Ascending aorta (tissue), 2 donors: ENCODE results near the gene KLHL22. TPM values are rescaled to one million over a fixed set of nuclear protein-coding genes. Genes with fewer than 3 reads are reported as not detected.

Experiments
- DNase-seq, 2 donors: peaks; one replicate each; pipeline ENCODE4 v3.0.0-alpha.2; 2019; ENCODE audit warnings: low spot score in 2 of 2
- H3K27ac ChIP-seq, 2 donors: fragments of 200-600 bp; sonication (generic); one replicate each; pipeline ENCODE4 v1.5.1; 2016 to 2017; ENCODE audit warnings: mild to moderate bottlenecking in 1 of 2
- H3K27me3 ChIP-seq: fragments of 200-600 bp; sonication (generic); one replicate; pipeline ENCODE4 v1.5.1; 2017
- H3K36me3 ChIP-seq, 2 donors: fragments of 200-600 bp; sonication (generic); one replicate each; pipeline ENCODE4 v1.5.1; 2016
- H3K4me1 ChIP-seq, 2 donors: fragments of 200-600 bp; sonication (generic); one replicate each; pipeline ENCODE4 v1.5.1; 2016 to 2017; ENCODE audit warnings: mild to moderate bottlenecking in 1 of 2
- H3K4me3 ChIP-seq, 2 donors: fragments of 200-600 bp; sonication (generic); one replicate each; pipeline ENCODE4 v1.5.1; 2016 to 2017; ENCODE audit warnings: mild to moderate bottlenecking in 1 of 2
- H3K9me3 ChIP-seq, 2 donors: fragments of 200-600 bp; sonication (generic); one replicate each; pipeline ENCODE4 v1.5.1; 2016
- intact Hi-C: fragments of 100-400 bp; cut with DNase I; formaldehyde crosslinking; loops from one replicate; pipeline ENCODE4 v1.15.1; 2023
- total RNA-seq: library from RNA; depleted of rRNA; stranded (reverse); fragments of >200 nt; gene quantifications from one replicate; pipeline ENCODE4 v1.1.0, GENCODE V29; 2016
- TF ChIP-seq, protein P1 (sequence below), 3 experiments: fragments of 200-600 bp in 2 of 3; fragments of 450-650 bp in 1 of 3; sonication (generic) in 2 of 3; IDR thresholded peaks; one replicate each; pipeline ENCODE4 v1.5.1; 2016 to 2019; ENCODE audit warnings: antibody characterized with exemption in 3 of 3, mild to moderate bottlenecking in 1 of 3, moderate library complexity in 1 of 3

The KLHL22 gene
- total RNA-seq, 1 donor from 2014 or later = 63.8 TPM

GRCh38 chr22:20430101-20430719 lies 65.4 kb downstream of the KLHL22 start:
- TF ChIP-seq, protein P1, sequence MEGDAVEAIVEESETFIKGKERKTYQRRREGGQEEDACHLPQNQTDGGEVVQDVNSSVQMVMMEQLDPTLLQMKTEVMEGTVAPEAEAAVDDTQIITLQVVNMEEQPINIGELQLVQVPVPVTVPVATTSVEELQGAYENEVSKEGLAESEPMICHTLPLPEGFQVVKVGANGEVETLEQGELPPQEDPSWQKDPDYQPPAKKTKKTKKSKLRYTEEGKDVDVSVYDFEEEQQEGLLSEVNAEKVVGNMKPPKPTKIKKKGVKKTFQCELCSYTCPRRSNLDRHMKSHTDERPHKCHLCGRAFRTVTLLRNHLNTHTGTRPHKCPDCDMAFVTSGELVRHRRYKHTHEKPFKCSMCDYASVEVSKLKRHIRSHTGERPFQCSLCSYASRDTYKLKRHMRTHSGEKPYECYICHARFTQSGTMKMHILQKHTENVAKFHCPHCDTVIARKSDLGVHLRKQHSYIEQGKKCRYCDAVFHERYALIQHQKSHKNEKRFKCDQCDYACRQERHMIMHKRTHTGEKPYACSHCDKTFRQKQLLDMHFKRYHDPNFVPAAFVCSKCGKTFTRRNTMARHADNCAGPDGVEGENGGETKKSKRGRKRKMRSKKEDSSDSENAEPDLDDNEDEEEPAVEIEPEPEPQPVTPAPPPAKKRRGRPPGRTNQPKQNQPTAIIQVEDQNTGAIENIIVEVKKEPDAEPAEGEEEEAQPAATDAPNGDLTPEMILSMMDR (IDR thresholded peaks at IDR 0.05) = no peak
- Histone ChIP-seq H3K9me3 (no peaks in the 10 kb centered on the region), H3K4me1 (peaks cover 3 to 12% of the 10 kb centered on the region in 2 donors), H3K36me3 (peaks cover 37 to 51% of the 10 kb centered on the region in 2 donors), H3K27me3 (no peaks in the 10 kb centered on the region), H3K4me3 (peak overlapping the region in 1 of 2 donors; percentile 50), H3K27ac (no peak overlapping the region)
- intact Hi-C loops = loop anchor here (10.0 kb wide), 1 partner anchor 475 kb away; no protein-coding TSS in a partner anchor
- no peak for DNase-seq

DNA sequence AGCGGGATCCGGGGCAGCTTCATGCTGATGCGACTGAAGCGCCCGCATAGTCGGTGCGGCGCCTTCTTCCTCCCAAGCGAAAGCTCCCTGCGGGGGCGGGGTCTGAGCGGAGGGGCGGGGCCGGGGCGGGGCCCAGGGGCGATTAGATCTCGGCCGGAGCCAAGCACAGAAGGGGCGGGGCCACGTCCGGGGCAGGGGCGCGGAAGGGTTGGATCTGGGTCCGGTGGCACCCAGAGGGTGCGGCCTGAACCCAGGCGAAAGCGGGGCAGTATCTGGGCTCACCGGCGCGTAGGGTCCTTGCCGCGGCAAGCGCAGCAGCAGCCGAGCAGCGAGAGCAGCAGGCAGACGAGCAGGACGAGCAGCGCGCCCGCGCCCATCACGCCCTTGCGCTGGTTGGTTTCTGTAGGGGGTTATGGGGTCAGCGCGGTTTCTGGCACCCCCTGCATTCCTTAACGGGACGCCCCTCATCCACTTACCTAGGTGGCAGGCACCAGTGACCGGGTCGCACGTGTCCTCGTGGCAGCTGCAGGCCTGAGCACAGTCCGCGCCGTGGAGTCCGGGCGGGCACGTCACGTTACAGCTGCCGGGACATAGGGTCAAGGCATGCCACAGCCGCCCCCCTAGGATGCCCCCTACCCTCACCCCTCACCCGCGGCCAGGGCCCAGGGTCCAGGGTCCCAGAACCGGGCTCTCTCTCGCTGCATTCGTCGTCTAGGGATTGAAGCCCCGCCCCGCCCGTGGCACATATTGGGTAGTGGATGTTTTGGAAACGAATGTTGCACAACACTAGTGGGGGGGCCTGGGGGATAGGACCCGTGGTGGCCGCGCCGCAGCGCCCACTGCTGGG lies 66.1 kb downstream of the KLHL22 start:
- no peak for DNase-seq
- intact Hi-C loops = loop anchor here (10.0 kb wide), 1 partner anchor 475 kb away; no protein-coding TSS in a partner anchor
- Histone ChIP-seq H3K27me3 (no peaks in the 10 kb centered on the region), H3K36me3 (peaks cover 39 to 58% of the 10 kb centered on the region in 2 donors), H3K9me3 (no peaks in the 10 kb centered on the region), H3K4me1 (peaks cover 3 to 14% of the 10 kb centered on the region in 2 donors), H3K4me3 (peak overlapping the region; percentile 14 to 50), H3K27ac (no peak overlapping the region)
- TF ChIP-seq, protein P1 (IDR thresholded peaks at IDR 0.05) = no peak

GRCh38 chr22:20428496-20429253 lies 66.9 kb downstream of the KLHL22 start:
- Histone ChIP-seq H3K4me3 (peak overlapping the region; percentile 14 to 50), H3K9me3 (no peaks in the 10 kb centered on the region), H3K4me1 (peaks cover 5 to 22% of the 10 kb centered on the region in 2 donors), H3K36me3 (peaks cover 39 to 59% of the 10 kb centered on the region in 2 donors), H3K27me3 (no peaks in the 10 kb centered on the region), H3K27ac (no peak overlapping the region)
- intact Hi-C loops = no loop called here
- TF ChIP-seq, protein P1 (IDR thresholded peaks at IDR 0.05) = no peak
- no peak for DNase-seq

DNA sequence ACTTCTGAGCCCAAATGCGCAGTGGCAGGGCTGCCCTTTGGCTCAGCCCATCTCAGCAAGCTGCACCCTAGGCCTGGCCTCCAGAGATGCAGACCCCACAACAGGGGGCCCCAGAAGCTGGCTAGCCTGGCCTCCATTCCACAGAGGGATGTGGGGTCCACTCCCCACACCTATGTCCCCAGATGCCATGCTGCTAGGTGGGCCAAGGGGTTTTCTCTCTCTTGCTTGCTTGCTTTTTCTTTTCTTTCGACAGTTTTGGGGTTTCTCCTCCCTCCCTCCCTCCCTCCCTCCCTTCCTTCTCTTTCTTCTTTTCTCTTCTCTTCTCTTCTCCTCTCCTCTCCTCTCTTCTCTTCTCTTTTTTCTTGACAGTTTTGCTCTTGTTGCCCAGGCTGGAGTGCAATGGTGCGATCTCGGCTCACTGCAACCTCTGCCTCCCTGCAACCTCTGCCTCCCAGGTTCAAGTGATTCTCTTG lies 67.6 kb downstream of the KLHL22 start:
- Histone ChIP-seq H3K4me1 (peaks cover 8 to 28% of the 10 kb centered on the region in 2 donors), H3K36me3 (peaks cover 39 to 59% of the 10 kb centered on the region in 2 donors), H3K27ac (no peak overlapping the region), H3K27me3 (no peaks in the 10 kb centered on the region), H3K9me3 (no peaks in the 10 kb centered on the region), H3K4me3 (no peak overlapping the region)
- DNase-seq = no peak
- intact Hi-C loops = no loop called here
- TF ChIP-seq, protein P1 (IDR thresholded peaks at IDR 0.05) = no peak
